ENCODE data around the gene LGALS4.
"Not testable (repeated sequence)": the region's sequence is repeated elsewhere in the genome, so short reads cannot be mapped to it uniquely, and the experiment has no call there.

The LGALS4 gene

DNA sequence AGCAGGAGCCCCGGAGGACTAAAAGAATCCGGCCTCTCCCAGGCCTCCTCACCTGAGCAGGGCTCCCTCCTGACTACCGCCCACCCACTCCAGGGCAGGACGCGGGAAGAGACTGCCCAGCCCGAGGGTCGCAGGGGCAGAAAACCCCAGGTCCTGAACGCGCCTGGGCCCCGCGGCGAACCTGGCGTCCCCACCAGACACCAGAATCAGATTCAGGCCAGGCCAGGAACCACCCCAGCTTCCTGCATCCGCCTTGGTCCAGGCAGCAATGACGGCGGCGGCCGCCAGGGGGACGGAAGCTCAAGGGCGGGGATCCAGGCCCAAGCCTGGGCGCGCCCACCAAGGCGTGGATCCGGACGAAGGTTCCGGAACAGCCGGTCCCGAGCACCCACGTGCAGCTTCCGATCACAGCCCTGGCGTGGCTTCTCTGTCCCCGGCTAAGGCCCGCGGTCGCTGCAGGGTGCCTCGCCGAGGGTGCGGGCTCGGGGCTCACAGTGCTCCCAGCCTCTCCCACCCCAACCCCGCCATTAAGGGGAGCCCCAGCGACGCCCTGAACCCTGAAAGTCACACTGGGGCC is 43.0 kb downstream of the LGALS4 start:
- no peak for TF ChIP-seq ZFX (IDR thresholded peaks at IDR 0.05)
- TF ChIP-seq, protein P1, sequence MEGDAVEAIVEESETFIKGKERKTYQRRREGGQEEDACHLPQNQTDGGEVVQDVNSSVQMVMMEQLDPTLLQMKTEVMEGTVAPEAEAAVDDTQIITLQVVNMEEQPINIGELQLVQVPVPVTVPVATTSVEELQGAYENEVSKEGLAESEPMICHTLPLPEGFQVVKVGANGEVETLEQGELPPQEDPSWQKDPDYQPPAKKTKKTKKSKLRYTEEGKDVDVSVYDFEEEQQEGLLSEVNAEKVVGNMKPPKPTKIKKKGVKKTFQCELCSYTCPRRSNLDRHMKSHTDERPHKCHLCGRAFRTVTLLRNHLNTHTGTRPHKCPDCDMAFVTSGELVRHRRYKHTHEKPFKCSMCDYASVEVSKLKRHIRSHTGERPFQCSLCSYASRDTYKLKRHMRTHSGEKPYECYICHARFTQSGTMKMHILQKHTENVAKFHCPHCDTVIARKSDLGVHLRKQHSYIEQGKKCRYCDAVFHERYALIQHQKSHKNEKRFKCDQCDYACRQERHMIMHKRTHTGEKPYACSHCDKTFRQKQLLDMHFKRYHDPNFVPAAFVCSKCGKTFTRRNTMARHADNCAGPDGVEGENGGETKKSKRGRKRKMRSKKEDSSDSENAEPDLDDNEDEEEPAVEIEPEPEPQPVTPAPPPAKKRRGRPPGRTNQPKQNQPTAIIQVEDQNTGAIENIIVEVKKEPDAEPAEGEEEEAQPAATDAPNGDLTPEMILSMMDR (conservative IDR thresholded peaks at IDR 0.05): peak; percentile 78
- no peak overlapping the region for H3K27ac ChIP-seq

DNA sequence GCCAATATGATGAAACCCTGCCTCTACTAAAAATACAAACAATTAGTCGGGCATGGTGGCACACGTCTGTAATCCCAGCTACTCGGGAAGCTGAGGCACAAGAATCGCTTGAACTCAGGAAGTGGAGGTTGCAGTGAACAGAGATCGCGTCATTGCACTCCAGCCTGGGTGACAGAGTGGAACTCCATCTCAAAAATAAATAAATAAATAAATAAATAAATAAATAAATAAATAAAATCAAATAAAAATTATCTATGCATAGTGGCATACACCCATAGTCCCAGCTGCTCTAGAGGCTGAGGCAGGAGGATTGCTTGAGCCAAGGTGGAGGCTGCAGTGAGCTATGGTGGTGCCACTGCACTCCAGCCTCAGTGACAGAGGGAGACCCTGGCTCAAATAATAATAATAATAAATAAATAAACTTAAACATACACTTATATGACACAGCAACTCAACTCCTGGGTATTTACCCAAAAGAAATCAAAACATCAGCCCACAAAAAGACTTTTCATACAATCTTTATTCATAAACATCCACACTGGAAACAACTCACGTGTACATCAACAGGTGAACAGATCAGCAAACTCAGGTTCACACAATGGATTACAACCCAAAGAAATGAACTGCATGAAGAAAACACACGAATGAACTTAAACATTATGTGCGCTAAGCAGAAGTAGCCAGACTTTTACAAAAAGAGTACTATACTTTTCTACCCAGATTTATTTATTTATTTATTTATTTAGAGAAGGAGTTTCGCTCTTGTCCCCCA is 46.3 kb downstream of the LGALS4 start:
- TF ChIP-seq, protein P1 (conservative IDR thresholded peaks at IDR 0.05): no peak
- TF ChIP-seq ZFX (IDR thresholded peaks at IDR 0.05): no peak
- no peak overlapping the region for H3K27ac ChIP-seq

DNA sequence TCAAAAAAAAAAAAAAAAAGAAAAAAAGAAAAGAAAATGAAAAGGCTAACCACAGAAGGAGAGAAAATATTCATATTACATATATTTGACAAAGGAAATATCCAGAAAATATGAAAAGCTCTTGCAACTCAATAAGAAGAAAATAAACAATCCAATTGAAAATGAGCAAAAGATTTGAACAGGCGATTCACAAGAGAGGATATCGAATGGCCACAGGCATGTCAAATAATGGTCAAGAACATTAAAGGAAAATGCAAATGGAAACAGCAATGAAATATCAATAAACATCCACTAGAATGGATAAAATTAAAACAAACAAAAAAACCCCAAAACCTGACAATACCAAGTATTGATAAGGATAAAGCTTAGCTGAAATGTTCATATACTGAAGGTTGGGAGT is 47.5 kb downstream of the LGALS4 start:
- no peak for TF ChIP-seq ZFX (IDR thresholded peaks at IDR 0.05)
- no peak overlapping the region for H3K27ac ChIP-seq

DNA sequence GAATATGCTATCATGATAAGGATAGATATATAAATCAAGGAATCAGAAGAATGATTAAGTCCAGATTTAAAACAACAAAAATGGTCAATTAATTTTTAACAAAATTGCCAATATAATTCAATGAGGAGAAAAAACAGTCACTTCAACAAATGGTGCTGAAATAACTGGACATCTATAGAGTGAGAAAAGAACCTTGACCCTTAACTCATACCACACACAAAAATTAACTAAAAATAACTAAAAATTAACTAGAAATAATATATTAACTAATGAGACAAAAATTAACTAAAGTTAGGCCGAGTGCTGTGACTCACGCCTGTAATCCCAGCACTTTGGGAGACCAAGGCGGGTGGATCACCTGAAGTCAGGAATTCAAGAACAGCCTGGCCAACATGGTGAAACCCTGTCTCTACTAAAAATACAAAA is 48.9 kb downstream of the LGALS4 start:
- TF ChIP-seq, protein P1 (conservative IDR thresholded peaks at IDR 0.05): no peak
- no peak for TF ChIP-seq ZFX (IDR thresholded peaks at IDR 0.05)
- H3K27ac ChIP-seq: no peak overlapping the region

DNA sequence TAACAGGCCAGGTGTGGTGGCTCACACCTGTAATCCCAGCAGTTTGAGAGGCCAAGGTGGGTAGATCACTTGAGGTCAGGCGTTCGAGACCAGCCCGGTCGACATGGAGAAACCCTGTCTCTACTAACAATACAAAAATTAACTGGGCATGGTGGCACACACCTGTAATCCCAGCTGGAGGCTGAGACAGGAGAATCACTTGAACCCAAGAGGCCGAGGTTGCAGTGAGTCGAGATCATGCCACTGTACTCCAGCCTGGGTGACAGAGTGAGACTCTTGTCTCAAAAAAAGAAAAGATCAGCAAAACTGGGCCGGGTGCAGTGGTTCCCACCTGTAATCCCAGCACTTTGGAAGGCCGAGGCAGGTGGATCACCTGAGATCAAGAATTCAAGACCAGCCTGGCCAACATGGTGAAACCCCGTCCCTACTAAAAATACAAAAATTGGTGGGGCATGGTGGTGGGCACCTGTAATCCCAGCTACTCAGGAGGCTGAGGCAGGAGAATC is 50.8 kb downstream of the LGALS4 start:
- H3K27ac ChIP-seq: not testable (repeated sequence)

DNA sequence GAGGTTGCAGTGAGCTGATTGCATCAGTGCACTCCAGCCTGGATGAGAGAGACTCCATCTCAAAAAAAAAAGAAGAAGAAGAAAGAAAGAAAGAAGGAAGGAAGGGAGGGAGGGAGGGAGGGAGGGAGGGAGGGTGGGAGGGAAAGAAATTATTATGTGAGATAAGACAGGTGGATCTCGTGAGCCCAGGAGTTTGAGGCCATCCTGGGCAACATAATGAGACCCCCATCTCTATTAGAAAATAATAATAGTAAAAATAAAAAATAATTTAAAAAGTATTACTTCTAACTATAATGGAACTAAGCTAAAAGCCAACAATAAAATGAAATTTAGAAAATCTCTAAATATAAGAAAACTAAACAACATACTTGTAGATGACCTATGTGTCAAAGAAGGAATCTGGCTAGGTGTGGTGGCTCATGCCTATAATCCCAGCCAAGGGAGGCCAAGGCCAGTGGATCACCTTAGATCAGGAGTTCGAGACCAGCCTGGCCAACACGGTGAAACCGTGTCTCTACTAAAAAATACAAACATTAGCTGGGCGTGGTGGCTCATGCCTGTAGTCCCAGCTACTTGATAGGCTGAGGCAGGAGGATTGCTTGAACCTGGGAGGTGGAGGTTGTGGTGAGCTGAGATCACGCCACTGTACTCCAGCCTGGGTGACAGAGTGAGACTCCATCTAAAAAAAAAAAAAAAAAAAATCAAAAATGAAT is 51.8 kb downstream of the LGALS4 start:
- H3K27ac ChIP-seq: not testable (repeated sequence)

DNA sequence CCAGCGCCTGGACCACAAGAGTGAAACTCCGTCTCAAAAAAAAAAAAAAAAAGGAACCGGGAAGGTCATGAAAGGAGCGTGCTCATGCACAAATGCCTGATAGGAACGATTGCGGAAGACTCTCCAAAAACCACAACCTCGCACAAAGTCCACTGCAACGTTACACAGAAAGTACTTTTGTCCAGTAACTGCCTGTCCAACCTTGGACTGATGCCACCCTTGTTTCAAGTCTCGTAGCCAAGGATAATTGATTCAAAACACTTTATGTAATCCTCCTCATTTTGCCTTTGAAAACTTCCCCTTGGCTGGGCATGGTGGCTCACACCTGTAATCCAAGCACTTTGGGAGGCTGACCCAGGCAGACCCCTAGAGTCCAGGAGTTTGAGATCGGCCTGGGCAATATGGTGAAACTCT is 53.1 kb downstream of the LGALS4 start:
- no peak overlapping the region for H3K27ac ChIP-seq
- TF ChIP-seq ZFX (IDR thresholded peaks at IDR 0.05): no peak
- TF ChIP-seq, protein P1 (conservative IDR thresholded peaks at IDR 0.05): no peak

DNA sequence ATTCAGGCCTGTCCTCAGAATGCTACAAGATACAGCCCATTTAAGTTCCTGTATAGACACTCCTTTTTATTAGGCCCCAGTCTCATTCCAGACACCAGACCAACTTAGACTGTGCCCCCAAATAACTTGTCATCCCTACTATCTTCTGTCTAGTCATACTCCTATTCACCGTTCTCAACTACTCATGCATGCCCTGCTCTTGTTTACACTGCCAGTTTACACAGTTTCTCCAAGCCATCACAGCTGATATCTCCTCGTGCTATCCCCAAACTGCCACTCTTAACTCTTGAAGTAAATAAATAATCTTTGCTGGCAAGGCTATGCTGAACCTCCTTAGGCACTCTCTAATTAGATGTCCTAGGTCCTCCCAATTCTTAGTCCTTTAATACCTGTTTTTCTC is 58.5 kb downstream of the LGALS4 start:
- not testable (repeated sequence) for H3K27ac ChIP-seq

DNA sequence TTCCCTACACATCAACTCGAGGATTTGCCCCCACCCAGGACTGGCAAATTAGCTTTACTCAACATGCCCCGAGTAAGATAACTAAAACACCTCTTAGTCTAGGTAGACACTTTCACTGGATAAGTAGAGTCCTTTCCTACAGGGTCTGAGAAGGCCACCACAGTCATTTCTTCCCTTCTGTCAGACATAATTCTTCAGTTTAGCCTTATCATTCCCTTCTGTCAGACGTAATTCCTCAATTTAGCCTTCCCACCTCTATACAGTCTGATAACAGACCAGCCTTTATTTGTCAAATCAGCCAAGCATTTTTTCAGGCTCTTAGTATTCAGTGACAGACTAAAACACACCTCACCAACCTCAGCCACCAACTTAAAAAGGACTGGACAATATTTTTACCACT is 59.0 kb downstream of the LGALS4 start:
- H3K27ac ChIP-seq: not testable (repeated sequence)

Measured in C4-2B (cell line).